GM10266 (cell line): ENCODE results near the gene AXIN2.

ENCODE experiments used
- DNase-seq: peaks from one replicate; pipeline ENCODE4 v3.0.0; 2012; ENCODE audit errors: extremely low spot score
- CTCF ChIP-seq: IDR thresholded peaks from 2 replicates; pipeline ENCODE4 v1.5.1; 2012; ENCODE audit warnings: mild to moderate bottlenecking, low read depth; ENCODE audit not compliant: control insufficient read depth, insufficient read depth; ENCODE audit errors: missing control alignments

Gene AXIN2

GRCh38 chr17:65553009-65553645 is 8.3 kb downstream of the AXIN2 start:
- no peak for TF ChIP-seq CTCF
- DNase-seq, result no peak

- DNase-seq, result no peak
- no peak for TF ChIP-seq CTCF
These were observed 9.2 kb downstream of the AXIN2 start for GRCh38 chr17:65552214-65552613.

- no peak for TF ChIP-seq CTCF
- DNase-seq, result no peak
These were observed 10.0 kb downstream of the AXIN2 start for GRCh38 chr17:65551267-65552040.

- DNase-seq, result no peak
- no peak for TF ChIP-seq CTCF
These were observed 10.7 kb downstream of the AXIN2 start for GRCh38 chr17:65550758-65551157.

GRCh38 chr17:65550075-65550662 is 11.3 kb downstream of the AXIN2 start:
- DNase-seq, result no peak
- no peak for TF ChIP-seq CTCF

GRCh38 chr17:65548269-65548969 is 13.0 kb downstream of the AXIN2 start:
- DNase-seq, result no peak
- no peak for TF ChIP-seq CTCF

GRCh38 chr17:65547253-65547670 is 14.2 kb downstream of the AXIN2 start:
- no peak for DNase-seq
- no peak for TF ChIP-seq CTCF
